Amniotic epithelial cell (primary cell): ENCODE results near the gene SUPT3H.

Experiments used
- DNase-seq: peaks from one replicate; pipeline ENCODE4 v3.0.0-alpha.2; 2010; ENCODE audit warnings: low read depth

SUPT3H gene

GRCh38 chr6:45377554-45378333 lies at the start of gene SUPT3H:
Gene SUPT3H (minus strand): TSS chr6:45377934.
- DNase-seq: peak; percentile 89

DNA sequence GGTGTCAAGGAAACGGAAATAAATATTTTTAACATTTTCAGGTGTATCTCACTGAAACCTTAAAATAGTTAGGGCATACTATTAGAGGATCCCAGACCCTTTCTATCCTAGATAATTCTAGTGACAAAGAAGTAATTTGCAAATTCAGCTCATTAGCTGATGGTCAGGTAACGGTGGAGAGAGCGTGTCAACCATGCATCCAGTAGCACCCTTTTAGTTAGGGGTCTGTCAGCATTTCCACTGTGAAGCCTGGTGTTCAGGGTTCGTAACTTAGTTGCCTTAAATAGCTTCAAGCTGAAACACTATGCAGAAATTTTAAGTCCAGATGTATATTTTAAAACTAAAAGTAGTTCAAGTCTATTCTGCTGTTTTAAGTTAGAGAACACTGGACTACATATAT lies 48.5 kb upstream of the SUPT3H start:
- no peak for DNase-seq

GRCh38 chr6:45424451-45424861 lies 46.7 kb upstream of the SUPT3H start:
- peak; percentile 56 for DNase-seq

DNA sequence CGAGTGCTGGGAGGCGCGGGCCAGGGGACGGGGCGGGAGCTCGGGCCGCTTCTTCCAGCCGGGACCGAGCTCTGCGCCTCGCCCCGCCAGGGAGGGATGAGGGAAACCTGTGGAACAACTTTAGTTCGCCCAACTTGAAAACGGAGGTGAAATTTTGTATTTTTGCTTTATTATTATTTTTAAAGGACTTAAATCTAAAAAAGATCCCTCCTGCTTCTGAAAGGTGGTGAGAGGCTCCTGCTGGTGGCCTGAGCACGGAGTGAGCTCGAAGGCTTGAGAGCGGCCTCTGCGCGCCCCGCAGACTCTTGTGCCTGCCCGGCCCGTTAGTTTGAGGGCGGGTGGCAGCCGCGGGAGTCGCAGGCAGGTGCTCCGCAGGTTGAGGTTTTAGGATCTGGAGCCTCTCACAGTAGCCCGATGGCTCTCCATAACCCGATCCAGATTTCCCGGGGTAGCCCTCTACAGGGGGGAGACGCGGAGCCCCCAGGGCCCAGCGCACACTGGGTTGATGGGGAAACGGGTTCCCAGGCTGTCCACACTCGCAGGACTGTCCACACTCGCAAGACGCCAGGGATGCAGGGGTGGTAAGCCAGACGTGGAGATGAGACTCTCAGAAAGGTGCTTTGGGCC lies 46.2 kb upstream of the SUPT3H start:
- DNase-seq: no peak

DNA sequence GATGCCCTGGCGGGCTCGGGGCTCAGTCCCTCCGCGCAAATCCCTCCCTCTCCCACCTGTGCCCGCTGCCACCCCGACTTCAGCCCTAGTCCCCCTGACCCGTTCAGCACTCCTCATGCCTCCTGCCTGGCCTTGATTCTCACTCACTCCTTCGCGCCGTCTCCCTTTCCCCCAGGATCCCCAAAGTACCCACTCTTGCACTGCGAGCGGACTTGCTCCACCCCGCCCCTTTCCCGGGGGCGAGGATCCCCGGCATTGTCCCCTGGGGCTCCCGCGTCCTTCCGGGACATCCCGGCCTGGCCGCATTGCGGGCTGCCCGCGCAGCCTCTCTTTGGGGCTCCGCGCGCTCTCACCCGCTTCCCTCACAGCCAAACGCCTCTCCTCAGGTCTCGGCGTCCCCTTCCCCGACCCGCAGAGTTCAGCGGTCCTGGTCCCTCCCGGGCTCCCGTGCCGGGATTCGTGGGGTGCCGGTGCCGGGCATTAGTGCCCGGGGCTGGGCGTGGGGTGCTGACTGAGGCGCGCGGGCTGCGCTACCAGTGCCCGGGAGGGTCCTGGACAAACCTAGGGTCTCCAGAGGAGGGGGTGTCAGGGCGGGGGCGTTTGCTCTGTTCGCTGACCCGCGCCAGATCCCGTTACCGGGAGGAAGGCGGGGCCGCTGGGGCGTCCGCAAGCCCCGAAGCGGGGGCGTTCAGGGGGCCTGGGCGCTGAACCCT lies 45.5 kb upstream of the SUPT3H start:
- DNase-seq: no peak

DNA sequence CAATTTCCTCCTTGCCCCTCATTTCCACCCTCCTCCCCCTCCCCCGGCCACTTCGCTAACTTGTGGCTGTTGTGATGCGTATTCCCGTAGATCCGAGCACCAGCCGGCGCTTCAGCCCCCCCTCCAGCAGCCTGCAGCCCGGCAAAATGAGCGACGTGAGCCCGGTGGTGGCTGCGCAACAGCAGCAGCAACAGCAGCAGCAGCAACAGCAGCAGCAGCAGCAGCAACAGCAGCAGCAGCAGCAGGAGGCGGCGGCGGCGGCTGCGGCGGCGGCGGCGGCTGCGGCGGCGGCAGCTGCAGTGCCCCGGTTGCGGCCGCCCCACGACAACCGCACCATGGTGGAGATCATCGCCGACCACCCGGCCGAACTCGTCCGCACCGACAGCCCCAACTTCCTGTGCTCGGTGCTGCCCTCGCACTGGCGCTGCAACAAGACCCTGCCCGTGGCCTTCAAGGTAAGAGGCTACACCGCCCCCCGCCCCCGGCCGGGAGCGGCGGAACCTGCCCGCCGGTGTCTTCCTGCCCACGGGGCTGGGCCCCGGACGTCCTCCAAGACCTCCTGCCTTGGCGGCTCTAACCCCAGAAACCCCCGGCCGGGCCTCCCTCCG lies 44.9 kb upstream of the SUPT3H start:
- no peak for DNase-seq

DNA sequence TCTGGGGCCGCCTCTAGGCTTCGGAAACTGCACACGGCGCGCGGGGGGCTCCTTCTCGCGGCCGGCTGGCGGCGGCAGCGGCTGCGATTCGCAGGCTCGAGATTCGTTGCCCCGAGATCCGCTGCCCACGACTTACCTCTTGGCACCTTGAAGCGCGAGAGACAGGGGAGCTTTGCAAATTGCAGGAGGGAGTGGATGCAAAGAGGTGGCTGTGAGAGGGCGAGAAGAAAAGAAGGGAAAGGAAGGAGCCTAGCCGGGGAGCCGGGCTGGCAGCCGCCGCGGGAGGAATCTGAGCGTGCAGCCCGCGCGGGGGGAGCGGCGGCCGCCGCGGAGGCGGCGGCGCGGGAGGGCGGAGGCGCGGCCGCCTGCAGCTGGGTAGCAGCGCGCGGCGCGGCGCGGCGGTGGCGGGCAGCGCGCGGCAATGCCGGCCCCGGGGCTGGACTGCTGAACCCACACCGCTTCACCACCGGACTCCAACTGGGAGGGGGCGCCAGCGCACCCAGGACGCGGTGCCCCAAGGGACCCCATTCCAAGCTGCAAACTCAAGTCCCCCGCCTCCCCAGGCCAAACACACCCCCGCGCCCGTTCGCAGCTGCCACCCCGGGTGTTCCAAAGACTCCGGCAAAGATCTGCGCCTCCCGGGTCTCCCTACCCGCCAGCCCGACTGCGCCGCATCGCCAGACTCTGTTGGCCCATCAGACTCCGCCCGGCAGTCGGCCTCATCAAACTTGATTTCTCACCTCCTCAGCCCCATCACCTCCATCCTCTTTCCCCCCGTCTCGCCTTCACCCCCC lies 44.2 kb upstream of the SUPT3H start:
- DNase-seq: peak; percentile 82

- no peak for DNase-seq
Observed at GRCh38 chr6:45420909-45421708, 43.4 kb upstream of the SUPT3H start.

DNA sequence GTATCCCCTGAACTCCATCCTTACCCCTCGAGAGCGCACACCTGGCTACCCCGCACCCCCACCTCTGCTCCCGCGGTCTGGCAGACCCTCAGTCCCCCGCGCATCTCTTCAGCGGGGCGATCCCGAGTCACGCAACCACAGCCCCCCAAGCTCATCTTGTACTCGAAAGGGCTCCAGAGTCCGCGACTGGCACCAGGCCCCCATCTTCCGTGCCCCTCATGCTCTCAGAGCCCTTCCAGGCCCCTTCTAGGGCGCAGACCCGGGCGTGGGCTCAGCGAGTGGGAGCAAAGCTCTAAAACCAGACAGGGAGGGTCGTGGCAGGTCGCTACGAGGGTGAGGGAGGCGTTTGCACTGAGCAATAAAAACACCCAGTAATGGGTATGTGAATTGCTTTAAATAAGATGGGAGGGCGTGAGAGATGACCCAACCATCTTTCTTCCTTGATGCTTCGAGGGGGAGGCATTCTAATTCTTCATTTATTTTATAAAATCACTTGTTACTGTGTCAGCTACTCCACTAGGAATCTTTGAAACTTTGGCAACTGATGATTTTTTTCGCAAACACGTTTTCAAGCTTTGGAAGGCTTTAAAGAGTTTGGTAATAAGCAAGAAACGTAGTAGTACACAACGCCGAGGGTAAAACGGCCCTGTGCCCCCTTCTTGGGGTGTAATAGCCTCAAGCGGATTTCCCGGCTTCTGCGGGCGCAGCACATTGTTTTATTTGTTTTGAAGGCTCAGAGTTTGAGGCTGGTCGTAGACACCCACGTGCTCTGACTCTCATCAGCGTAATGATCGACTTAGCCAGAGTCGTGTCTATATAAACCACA lies 42.6 kb upstream of the SUPT3H start:
- DNase-seq: peak; percentile 86

DNA sequence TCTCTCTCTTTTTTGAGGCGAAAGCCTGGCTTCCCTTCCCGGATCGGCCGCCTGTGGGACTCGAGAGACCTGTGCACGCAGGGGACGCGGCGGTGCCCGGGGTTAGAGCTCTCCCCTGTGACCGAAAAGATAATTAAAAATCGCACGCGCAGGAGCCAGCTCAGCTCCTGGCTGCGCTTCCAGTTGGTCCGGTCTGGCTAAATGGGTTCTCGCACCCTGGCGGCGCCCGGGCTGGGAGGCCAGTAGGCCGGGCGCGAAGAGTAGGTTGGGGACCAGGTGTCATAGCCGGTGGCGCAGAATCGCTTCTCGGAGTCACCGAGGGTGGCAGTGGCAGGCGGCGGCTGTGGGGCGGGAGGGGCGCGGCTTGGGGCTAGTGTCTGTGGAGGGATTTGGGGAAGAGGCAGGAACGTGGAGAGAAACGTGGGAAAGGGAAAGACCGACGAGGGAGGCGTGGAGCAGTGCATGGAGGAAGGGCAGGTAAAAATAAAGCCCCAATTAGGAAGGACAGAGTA lies 41.9 kb upstream of the SUPT3H start:
- DNase-seq: peak; percentile 65

GRCh38 chr6:45417436-45417835 lies 39.7 kb upstream of the SUPT3H start:
- no peak for DNase-seq

DNA sequence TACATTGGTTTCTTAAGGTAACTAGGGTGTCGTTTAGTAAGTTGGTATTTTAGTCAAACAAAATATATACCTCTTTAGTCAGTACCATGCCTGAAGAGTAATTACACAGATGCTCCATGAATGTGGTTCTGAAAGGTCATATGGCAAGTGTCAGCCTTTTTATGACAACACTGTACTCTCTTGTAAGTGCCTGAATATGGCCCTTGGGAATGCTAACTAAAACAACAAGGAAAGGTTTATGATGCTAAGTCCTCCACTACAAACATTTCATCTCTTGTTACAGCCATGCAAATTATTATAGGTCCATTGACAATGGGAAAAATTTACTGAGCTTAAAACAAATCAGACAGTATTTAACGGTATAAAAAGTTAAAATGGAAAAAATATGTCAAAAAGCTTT lies 39.0 kb upstream of the SUPT3H start:
- no peak for DNase-seq

GRCh38 chr6:45415788-45416518 lies 38.2 kb upstream of the SUPT3H start:
- no peak for DNase-seq

DNA sequence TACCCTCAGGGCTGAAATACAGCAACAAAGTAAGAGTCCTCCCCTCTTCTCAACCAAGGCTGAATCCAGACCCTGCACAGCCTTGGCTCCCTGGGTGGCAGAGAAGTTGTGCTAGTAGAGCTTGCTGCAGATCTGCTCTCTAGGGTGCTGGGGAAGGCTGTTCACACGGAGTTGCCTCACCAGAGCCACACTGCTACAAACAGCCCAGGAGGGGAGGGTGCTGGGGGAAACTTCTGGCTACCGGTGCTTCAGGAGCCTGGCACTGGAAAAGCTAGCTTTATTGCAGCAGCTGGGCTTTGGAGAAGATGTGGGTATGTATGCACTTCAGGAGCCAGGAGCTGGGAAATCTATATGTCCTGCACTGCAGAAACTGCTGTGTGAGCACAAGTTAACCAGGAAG lies 37.6 kb upstream of the SUPT3H start:
- peak; percentile 89 for DNase-seq

- DNase-seq: no peak
Observed at GRCh38 chr6:45411959-45412358, 34.2 kb upstream of the SUPT3H start.

- DNase-seq: no peak
Observed at GRCh38 chr6:45400021-45400420, 22.3 kb upstream of the SUPT3H start.

DNA sequence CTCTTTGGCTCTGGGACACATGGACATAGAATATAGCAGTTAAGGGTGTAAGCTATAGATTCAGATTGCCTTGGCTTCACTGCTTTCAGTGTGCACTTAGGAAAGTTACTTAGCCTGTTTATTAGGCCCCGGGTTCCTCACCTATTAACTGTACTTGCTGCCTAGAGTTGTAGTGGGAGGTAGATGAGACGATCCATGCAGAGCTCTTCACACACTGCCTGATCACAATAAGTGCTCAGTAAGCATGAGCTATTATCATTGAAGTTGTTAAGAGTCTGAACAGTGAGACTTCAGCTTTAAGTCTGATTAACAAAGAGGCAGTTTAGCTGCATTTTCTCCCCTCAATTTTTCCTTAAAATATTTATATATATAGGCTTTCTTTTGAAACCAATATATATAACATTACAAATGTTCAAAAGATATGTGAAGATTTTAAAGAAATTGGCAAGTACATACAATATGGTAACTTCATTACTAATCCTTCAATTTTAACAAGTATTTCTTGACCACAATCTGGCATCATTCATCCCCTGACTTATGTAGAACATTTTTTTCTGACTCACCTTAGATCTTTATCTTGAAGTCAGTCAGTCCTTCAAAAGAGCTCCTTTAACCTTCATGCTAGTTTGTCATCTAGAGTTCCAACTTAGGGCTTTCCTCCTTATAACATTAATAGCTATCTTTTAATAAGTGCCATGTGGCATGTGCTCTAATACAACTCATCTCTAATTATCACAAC lies 20.5 kb upstream of the SUPT3H start:
- DNase-seq: peak; percentile 41

DNA sequence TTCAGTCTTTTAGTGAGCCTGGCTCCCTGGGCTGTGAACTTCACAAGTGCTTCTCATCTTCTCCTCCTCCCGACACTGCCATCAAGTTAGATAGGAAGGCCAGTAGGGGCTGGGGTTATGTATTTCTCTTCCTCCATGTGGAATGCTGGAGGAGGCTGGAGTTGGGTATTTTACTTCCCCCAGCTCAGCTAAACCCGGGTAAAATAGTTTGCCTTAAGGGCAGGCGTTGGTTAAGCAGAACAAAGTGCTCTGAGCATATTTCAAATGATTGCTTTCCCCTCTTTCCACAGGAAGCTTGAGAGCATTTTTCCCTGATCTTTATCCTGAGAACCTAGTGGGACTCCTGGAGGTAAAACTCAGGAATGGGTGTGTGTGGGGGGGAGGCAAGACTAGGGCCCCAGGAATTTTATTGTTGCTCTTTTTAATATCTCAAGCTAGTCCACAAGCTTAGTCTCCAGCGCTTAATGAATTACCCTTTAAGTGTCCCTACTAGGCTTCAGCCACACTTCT lies 16.9 kb upstream of the SUPT3H start:
- no peak for DNase-seq
